Neural cell (in vitro differentiated cells): Measurements from ENCODE around the gene PPM1H. TPM values are rescaled to one million over a fixed set of nuclear protein-coding genes. Genes with fewer than 3 reads are reported as not detected.

Experiments used
- H2AFZ ChIP-seq: fragments of 200-600, 300-800 bp; sonication (generic), shearing (Covaris generic); 2 replicates; pipeline ENCODE4 v1.6.0; 2014; ENCODE audit warnings: low read depth, mild to moderate bottlenecking, antibody characterized with exemption, low read length, moderate library complexity
- H3F3A ChIP-seq: fragments of 200-600 bp; shearing (Covaris generic); 2 replicates; pipeline ENCODE4 v1.6.1; 2016; ENCODE audit warnings: mild to moderate bottlenecking, moderate library complexity, mixed read lengths, antibody characterized with exemption, low read length; ENCODE audit not compliant: insufficient read depth, poor library complexity, severe bottlenecking
- H3K27ac ChIP-seq: fragments of 200-600, 300-800 bp; sonication (generic), shearing (Covaris generic); 2 replicates; pipeline ENCODE4 v1.5.1; 2014; ENCODE audit warnings: mild to moderate bottlenecking, low read length, moderate library complexity
- H3K27me3 ChIP-seq: fragments of 300-800, 200-600 bp; sonication (generic), shearing (Covaris generic); 2 replicates; pipeline ENCODE4 v1.6.0; 2014; ENCODE audit warnings: mild to moderate bottlenecking, low read depth, low read length, moderate library complexity; ENCODE audit not compliant: insufficient read depth
- H3K36me3 ChIP-seq: fragments of 300-800, 200-600 bp; sonication (generic), shearing (Covaris generic); 2 replicates; pipeline ENCODE4 v1.5.1; 2014; ENCODE audit warnings: mild to moderate bottlenecking, antibody characterized with exemption, low read length, moderate library complexity; ENCODE audit not compliant: insufficient read depth
- H3K4me2 ChIP-seq: fragments of 300-800, 200-600 bp; sonication (generic), shearing (Covaris generic); 2 replicates; pipeline ENCODE4 v1.6.0; 2014; ENCODE audit warnings: mild to moderate bottlenecking, low read length
- H3K4me3 ChIP-seq: fragments of 300-800, 200-600 bp; sonication (generic), shearing (Covaris generic); 2 replicates; pipeline ENCODE4 v1.5.1; 2014; ENCODE audit warnings: mild to moderate bottlenecking, low read length, moderate library complexity
- H3K79me2 ChIP-seq: fragments of 200-600 bp; shearing (Covaris generic); replicated peaks from 2 replicates; pipeline ENCODE4 v1.6.0; 2014; ENCODE audit warnings: mild to moderate bottlenecking, low read length, moderate library complexity; ENCODE audit not compliant: insufficient read depth
- H3K9ac ChIP-seq: fragments of 300-800, 200-600 bp; sonication (generic), shearing (Covaris generic); 2 replicates; pipeline ENCODE4 v1.6.1; 2016; ENCODE audit warnings: mild to moderate bottlenecking, low read length, mixed read lengths
- H3K9me2 ChIP-seq: fragments of 200-600 bp; shearing (Covaris generic); 2 replicates; pipeline ENCODE4 v1.6.1; 2016; ENCODE audit warnings: mild to moderate bottlenecking, low read length, mixed read lengths; ENCODE audit not compliant: insufficient read depth
- H3K9me3 ChIP-seq: fragments of 200-600, 300-800 bp; sonication (generic), shearing (Covaris generic); 2 replicates; pipeline ENCODE4 v1.6.1; 2016; ENCODE audit warnings: mild to moderate bottlenecking, mixed run types, low read length, moderate library complexity, mixed read lengths
- H4K20me1 ChIP-seq: fragments of 200-600 bp; shearing (Covaris generic); 2 replicates; pipeline ENCODE4 v1.6.1; 2016; ENCODE audit warnings: mild to moderate bottlenecking, mixed run types; ENCODE audit not compliant: insufficient read depth
- EP300 ChIP-seq: fragments of 450-650 bp; conservative IDR thresholded peaks from 2 replicates; pipeline ENCODE4 v1.6.1; 2014; ENCODE audit warnings: antibody characterized with exemption, mild to moderate bottlenecking, moderate library complexity; ENCODE audit not compliant: poor library complexity, severe bottlenecking
- EZH2 ChIP-seq: fragments of 200-600, 300-800 bp; shearing (Covaris generic), sonication (generic); IDR thresholded peaks from 2 replicates; pipeline ENCODE4 v1.6.1; 2014; ENCODE audit warnings: antibody characterized with exemption, low read length, borderline replicate concordance, mild to moderate bottlenecking; ENCODE audit not compliant: insufficient read depth, poor library complexity, severe bottlenecking
- MXI1 ChIP-seq: fragments of 450-650 bp; conservative IDR thresholded peaks from 2 replicates; pipeline ENCODE4 v1.6.1; 2014; ENCODE audit warnings: antibody characterized with exemption, mild to moderate bottlenecking; ENCODE audit not compliant: poor library complexity, severe bottlenecking
- POLR2AphosphoS5 ChIP-seq: IDR thresholded peaks from 2 replicates; pipeline ENCODE4 v1.6.1; 2012
- RAD21 ChIP-seq: fragments of 450-650 bp; conservative IDR thresholded peaks from 2 replicates; pipeline ENCODE4 v1.6.1; 2014; ENCODE audit warnings: antibody characterized with exemption, mild to moderate bottlenecking, moderate library complexity
- SMC3 ChIP-seq: fragments of 450-650 bp; conservative IDR thresholded peaks from 2 replicates; pipeline ENCODE4 v1.6.1; 2014; ENCODE audit warnings: antibody characterized with exemption, mild to moderate bottlenecking, moderate library complexity; ENCODE audit not compliant: poor library complexity
- TAF1 ChIP-seq: IDR thresholded peaks from 2 replicates; pipeline ENCODE4 v1.6.1; 2012; ENCODE audit warnings: low read depth
- polyA plus RNA-seq: library from polyadenylated mRNA; depleted of rRNA; stranded (reverse); fragments of >200 nt; gene quantifications from 2 replicates; pipeline ENCODE4 v1.2.3, GENCODE V29; 2014
- TF ChIP-seq, protein P1 (sequence below): IDR thresholded peaks from 2 replicates; pipeline ENCODE4 v1.6.1; 2012; ENCODE audit warnings: borderline replicate concordance
- TF ChIP-seq, protein P2 (sequence below): fragments of 450-650 bp; IDR thresholded peaks from 2 replicates; pipeline ENCODE4 v1.5.1; 2014; ENCODE audit warnings: antibody characterized with exemption, mild to moderate bottlenecking, moderate library complexity; ENCODE audit not compliant: poor library complexity, severe bottlenecking

Gene PPM1H
- polyA plus RNA-seq, 1 donor from 2014 or later, result 3.9 TPM

DNA sequence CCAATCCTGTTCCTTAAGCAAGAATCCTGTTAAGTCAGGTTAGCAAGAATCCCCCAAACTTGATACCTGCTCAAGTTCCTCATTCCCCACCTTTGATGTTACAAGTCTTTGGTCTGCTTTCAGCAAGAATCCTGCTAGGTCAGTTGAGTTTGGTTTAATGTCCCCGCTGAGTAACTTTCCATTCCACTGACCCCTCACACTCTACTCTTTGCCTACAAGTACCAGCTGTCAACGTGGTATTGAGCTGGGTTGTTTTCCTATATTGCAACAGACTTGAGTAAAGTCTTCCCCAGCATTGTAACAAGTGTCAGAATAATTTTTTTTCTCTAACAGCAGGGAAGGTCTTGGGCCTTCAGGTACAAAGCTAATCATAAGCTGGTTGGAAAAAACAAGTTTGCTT, 6.3 kb downstream of the PPM1H start:
- no peak overlapping the region for H3K9ac ChIP-seq
- no peaks in the 10 kb centered on the region for H3K9me2 ChIP-seq
- no peaks in the 10 kb centered on the region for H3K79me2 ChIP-seq
- no peak overlapping the region for H2AFZ ChIP-seq
- H4K20me1 ChIP-seq, result no peaks in the 10 kb centered on the region
- H3K4me2 ChIP-seq, result no peak overlapping the region
- no peak for TF ChIP-seq POLR2AphosphoS5
- TF ChIP-seq, protein P1, sequence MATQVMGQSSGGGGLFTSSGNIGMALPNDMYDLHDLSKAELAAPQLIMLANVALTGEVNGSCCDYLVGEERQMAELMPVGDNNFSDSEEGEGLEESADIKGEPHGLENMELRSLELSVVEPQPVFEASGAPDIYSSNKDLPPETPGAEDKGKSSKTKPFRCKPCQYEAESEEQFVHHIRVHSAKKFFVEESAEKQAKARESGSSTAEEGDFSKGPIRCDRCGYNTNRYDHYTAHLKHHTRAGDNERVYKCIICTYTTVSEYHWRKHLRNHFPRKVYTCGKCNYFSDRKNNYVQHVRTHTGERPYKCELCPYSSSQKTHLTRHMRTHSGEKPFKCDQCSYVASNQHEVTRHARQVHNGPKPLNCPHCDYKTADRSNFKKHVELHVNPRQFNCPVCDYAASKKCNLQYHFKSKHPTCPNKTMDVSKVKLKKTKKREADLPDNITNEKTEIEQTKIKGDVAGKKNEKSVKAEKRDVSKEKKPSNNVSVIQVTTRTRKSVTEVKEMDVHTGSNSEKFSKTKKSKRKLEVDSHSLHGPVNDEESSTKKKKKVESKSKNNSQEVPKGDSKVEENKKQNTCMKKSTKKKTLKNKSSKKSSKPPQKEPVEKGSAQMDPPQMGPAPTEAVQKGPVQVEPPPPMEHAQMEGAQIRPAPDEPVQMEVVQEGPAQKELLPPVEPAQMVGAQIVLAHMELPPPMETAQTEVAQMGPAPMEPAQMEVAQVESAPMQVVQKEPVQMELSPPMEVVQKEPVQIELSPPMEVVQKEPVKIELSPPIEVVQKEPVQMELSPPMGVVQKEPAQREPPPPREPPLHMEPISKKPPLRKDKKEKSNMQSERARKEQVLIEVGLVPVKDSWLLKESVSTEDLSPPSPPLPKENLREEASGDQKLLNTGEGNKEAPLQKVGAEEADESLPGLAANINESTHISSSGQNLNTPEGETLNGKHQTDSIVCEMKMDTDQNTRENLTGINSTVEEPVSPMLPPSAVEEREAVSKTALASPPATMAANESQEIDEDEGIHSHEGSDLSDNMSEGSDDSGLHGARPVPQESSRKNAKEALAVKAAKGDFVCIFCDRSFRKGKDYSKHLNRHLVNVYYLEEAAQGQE, result no peak
- no peak for TF ChIP-seq EZH2
- TF ChIP-seq MXI1, result no peak
- no peak for TF ChIP-seq TAF1
- no peak for TF ChIP-seq EP300
- no peak for TF ChIP-seq RAD21
- TF ChIP-seq, protein P2, sequence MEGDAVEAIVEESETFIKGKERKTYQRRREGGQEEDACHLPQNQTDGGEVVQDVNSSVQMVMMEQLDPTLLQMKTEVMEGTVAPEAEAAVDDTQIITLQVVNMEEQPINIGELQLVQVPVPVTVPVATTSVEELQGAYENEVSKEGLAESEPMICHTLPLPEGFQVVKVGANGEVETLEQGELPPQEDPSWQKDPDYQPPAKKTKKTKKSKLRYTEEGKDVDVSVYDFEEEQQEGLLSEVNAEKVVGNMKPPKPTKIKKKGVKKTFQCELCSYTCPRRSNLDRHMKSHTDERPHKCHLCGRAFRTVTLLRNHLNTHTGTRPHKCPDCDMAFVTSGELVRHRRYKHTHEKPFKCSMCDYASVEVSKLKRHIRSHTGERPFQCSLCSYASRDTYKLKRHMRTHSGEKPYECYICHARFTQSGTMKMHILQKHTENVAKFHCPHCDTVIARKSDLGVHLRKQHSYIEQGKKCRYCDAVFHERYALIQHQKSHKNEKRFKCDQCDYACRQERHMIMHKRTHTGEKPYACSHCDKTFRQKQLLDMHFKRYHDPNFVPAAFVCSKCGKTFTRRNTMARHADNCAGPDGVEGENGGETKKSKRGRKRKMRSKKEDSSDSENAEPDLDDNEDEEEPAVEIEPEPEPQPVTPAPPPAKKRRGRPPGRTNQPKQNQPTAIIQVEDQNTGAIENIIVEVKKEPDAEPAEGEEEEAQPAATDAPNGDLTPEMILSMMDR, result no peak
- TF ChIP-seq SMC3, result no peak
- H3K27me3 ChIP-seq, result peaks cover 4% of the 10 kb centered on the region
- H3K9me3 ChIP-seq, result no peaks in the 10 kb centered on the region
- H3F3A ChIP-seq, result peaks cover 2% of the 10 kb centered on the region
- H3K36me3 ChIP-seq, result no peaks in the 10 kb centered on the region
- H3K4me3 ChIP-seq, result no peak overlapping the region
- H3K27ac ChIP-seq, result no peak overlapping the region

DNA sequence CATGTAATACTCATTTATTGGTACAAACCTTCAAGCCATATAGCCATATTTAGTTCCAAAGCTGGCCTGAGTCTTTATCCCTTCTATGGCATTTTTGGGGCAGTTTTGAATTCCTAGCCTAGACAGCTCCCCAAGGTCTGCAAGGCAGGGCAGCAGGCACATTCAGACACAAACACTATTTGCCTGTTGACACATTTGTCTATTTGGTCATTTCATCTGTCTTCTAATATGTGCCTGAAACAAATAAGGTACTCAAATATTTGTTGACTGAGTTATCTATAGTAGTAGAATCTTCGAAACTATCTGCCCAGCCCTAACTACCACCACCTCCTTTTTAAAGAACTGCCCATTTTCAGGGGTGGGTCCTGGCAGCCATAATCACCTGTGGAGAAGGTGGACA, 9.3 kb downstream of the PPM1H start:
- Histone ChIP-seq H3K36me3 (no peaks in the 10 kb centered on the region), H3K9ac (no peak overlapping the region), H2AFZ (no peak overlapping the region), H3K27me3 (no peaks in the 10 kb centered on the region), H4K20me1 (no peaks in the 10 kb centered on the region), H3K27ac (no peak overlapping the region), H3F3A (no peaks in the 10 kb centered on the region), H3K4me2 (no peak overlapping the region), H3K9me2 (no peaks in the 10 kb centered on the region), H3K9me3 (no peaks in the 10 kb centered on the region), H3K79me2 (no peaks in the 10 kb centered on the region), H3K4me3 (no peak overlapping the region)
- TF ChIP-seq RAD21 (no peak), POLR2AphosphoS5 (no peak), MXI1 (no peak)
- TF ChIP-seq, protein P2, result no peak
